HFF-Myc (cell line): ENCODE results near the gene PRKAR2A.
A peak's percentile ranks its signal among the peaks of the same experiment; 100 is the strongest.
"Not testable (repeated sequence)": the region's sequence is repeated elsewhere in the genome, so short reads cannot be mapped to it uniquely, and the experiment has no call there.

Experiments used
- DNase-seq: peaks from one replicate; pipeline ENCODE4 v3.0.0-alpha.2; 2011; ENCODE audit warnings: low read depth; ENCODE audit errors: extremely low read depth
- H3K4me3 ChIP-seq: replicated peaks from 2 replicates; pipeline ENCODE4 v1.5.1; 2011; ENCODE audit warnings: low read depth, mild to moderate bottlenecking, control low read depth, low read length
- CTCF ChIP-seq: IDR thresholded peaks from 2 replicates; pipeline ENCODE4 v1.5.1; 2012; ENCODE audit warnings: mild to moderate bottlenecking, low read depth, low read length, control low read depth; ENCODE audit errors: missing control alignments

PRKAR2A gene

GRCh38 chr3:48782046-48782445 lies 65.6 kb downstream of the PRKAR2A start:
- H3K4me3 ChIP-seq: no peak overlapping the region
- no peak for TF ChIP-seq CTCF
- no peak for DNase-seq

- not testable (repeated sequence) for H3K4me3 ChIP-seq, DNase-seq
These were observed 69.1 kb downstream of the PRKAR2A start for GRCh38 chr3:48778565-48778964.

GRCh38 chr3:48776854-48777253 lies 70.8 kb downstream of the PRKAR2A start:
- no peak overlapping the region for H3K4me3 ChIP-seq
- no peak for TF ChIP-seq CTCF
- DNase-seq: no peak

- H3K4me3 ChIP-seq: no peak overlapping the region
- no peak for DNase-seq
- TF ChIP-seq CTCF: no peak
These were observed 77.5 kb downstream of the PRKAR2A start for GRCh38 chr3:48770192-48770502.

GRCh38 chr3:48765376-48765775 lies 82.3 kb downstream of the PRKAR2A start:
- no peak for DNase-seq
- peak; percentile 10 for TF ChIP-seq CTCF
- H3K4me3 ChIP-seq: no peak overlapping the region

GRCh38 chr3:48762816-48763215 lies 84.9 kb downstream of the PRKAR2A start:
- TF ChIP-seq CTCF: no peak
- DNase-seq: no peak
- no peak overlapping the region for H3K4me3 ChIP-seq

GRCh38 chr3:48759991-48760540 lies 87.6 kb downstream of the PRKAR2A start:
- not testable (repeated sequence) for DNase-seq, H3K4me3 ChIP-seq

- not testable (repeated sequence) for DNase-seq, H3K4me3 ChIP-seq
These were observed 88.1 kb downstream of the PRKAR2A start for GRCh38 chr3:48759531-48759930.

- no peak for DNase-seq
- no peak for TF ChIP-seq CTCF
- no peak overlapping the region for H3K4me3 ChIP-seq
These were observed 88.6 kb downstream of the PRKAR2A start for GRCh38 chr3:48759071-48759470.
